Kidney epithelial cell (primary cell): ENCODE results near the gene GUSB. TPM values are rescaled to one million over a fixed set of nuclear protein-coding genes. Genes with fewer than 3 reads are reported as not detected.
"Not testable (repeated sequence)": the region's sequence is repeated elsewhere in the genome, so short reads cannot be mapped to it uniquely, and the experiment has no call there.

Experiments used
- DNase-seq: peaks from one replicate; pipeline ENCODE4 v3.0.0-alpha.2; 2010; ENCODE audit warnings: low read depth
- H3K27me3 ChIP-seq: 2 replicates; pipeline ENCODE4 v1.6.0; 2011; ENCODE audit warnings: low read length; ENCODE audit not compliant: control insufficient read depth, insufficient read depth
- H3K36me3 ChIP-seq: 2 replicates; pipeline ENCODE4 v1.5.1; 2011; ENCODE audit warnings: low read length; ENCODE audit not compliant: control insufficient read depth, insufficient read depth
- H3K4me3 ChIP-seq: 2 replicates; pipeline ENCODE4 v1.5.1; 2011; ENCODE audit warnings: low read depth, mild to moderate bottlenecking, control low read depth, low read length
- CTCF ChIP-seq: IDR thresholded peaks from 2 replicates; pipeline ENCODE4 v1.5.1; 2011; ENCODE audit warnings: mild to moderate bottlenecking, moderate library complexity, low read length, control low read depth, inconsistent platforms; ENCODE audit not compliant: insufficient read depth, poor library complexity, severe bottlenecking
- total RNA-seq: library from RNA; depleted of rRNA; stranded (reverse); fragments of >200 nt; gene quantifications from 2 replicates; pipeline ENCODE4 v1.2.3, GENCODE V29; 2015

The GUSB gene
- 18.8 and 20.5 TPM in 2 replicates for total RNA-seq

GRCh38 chr7:65981965-65982792 lies at the start of gene GUSB:
Gene GUSB, minus strand, starts transcription at chr7:65982213. Its CDS starts 30 bp downstream, at chr7:65982183.
- Histone ChIP-seq H3K4me3 (peak within 1 kb of the TSS; percentile 69), H3K27me3 (no peaks in the 10 kb centered on the region), H3K36me3 (no peaks in the 10 kb centered on the region)
- TF ChIP-seq CTCF, result no peak
- DNase-seq, result peak; percentile 35

GRCh38 chr7:66028342-66028741 lies 46.3 kb upstream of the GUSB start:
- not testable (repeated sequence) for H3K4me3 ChIP-seq, H3K36me3 ChIP-seq, H3K27me3 ChIP-seq, DNase-seq

- Histone ChIP-seq H3K36me3 (no peaks in the 10 kb centered on the region), H3K4me3 (no peak overlapping the region), H3K27me3 (no peaks in the 10 kb centered on the region)
- no peak for TF ChIP-seq CTCF
- DNase-seq, result peak; percentile 32
These were observed 34.1 kb upstream of the GUSB start for GRCh38 chr7:66016131-66016461.

GRCh38 chr7:66015440-66016130 lies 33.6 kb upstream of the GUSB start:
- no peak for DNase-seq
- TF ChIP-seq CTCF, result no peak
- Histone ChIP-seq H3K27me3 (no peaks in the 10 kb centered on the region), H3K4me3 (no peak overlapping the region), H3K36me3 (no peaks in the 10 kb centered on the region)

GRCh38 chr7:66013938-66014337 lies 31.9 kb upstream of the GUSB start:
- TF ChIP-seq CTCF, result peak; percentile 53
- no peak overlapping the region for H3K4me3 ChIP-seq
- no peaks in the 10 kb centered on the region for H3K36me3 ChIP-seq
- no peak for DNase-seq
- H3K27me3 ChIP-seq, result no peaks in the 10 kb centered on the region

GRCh38 chr7:66007232-66007631 lies 25.2 kb upstream of the GUSB start:
- H3K27me3 ChIP-seq, result no peaks in the 10 kb centered on the region
- no peak overlapping the region for H3K4me3 ChIP-seq
- no peak for DNase-seq
- H3K36me3 ChIP-seq, result no peaks in the 10 kb centered on the region
- no peak for TF ChIP-seq CTCF

- not testable (repeated sequence) for H3K36me3 ChIP-seq, H3K4me3 ChIP-seq, H3K27me3 ChIP-seq, DNase-seq
These were observed 23.2 kb upstream of the GUSB start for GRCh38 chr7:66005115-66005671.

GRCh38 chr7:66000823-66001417 lies 18.9 kb upstream of the GUSB start:
- DNase-seq, H3K36me3 ChIP-seq, H3K27me3 ChIP-seq, H3K4me3 ChIP-seq: not testable (repeated sequence)

- not testable (repeated sequence) for H3K36me3 ChIP-seq, H3K4me3 ChIP-seq, H3K27me3 ChIP-seq
These were observed 13.0 kb upstream of the GUSB start for GRCh38 chr7:65994984-65995383.

More at GRCh38 chr7:65994984-65995383, 13.0 kb upstream of the GUSB start:
- DNase-seq, result not testable (repeated sequence)
